Breast epithelium (tissue), 3 donors: ENCODE results near the gene CAMTA1.

ENCODE experiments used
- POLR2A ChIP-seq: fragments of 450-650 bp; IDR thresholded peaks from one replicate; pipeline ENCODE4 v1.6.1; 2016; ENCODE audit warnings: antibody characterized with exemption, mild to moderate bottlenecking, moderate library complexity
- TF ChIP-seq, protein P1 (sequence below), 3 donors: fragments of 450-650 bp; IDR thresholded peaks; one replicate each; pipeline ENCODE4 v1.5.1; 2016 to 2017; ENCODE audit warnings: antibody characterized with exemption in 3 of 3, mild to moderate bottlenecking in 3 of 3, moderate library complexity in 3 of 3

DNA sequence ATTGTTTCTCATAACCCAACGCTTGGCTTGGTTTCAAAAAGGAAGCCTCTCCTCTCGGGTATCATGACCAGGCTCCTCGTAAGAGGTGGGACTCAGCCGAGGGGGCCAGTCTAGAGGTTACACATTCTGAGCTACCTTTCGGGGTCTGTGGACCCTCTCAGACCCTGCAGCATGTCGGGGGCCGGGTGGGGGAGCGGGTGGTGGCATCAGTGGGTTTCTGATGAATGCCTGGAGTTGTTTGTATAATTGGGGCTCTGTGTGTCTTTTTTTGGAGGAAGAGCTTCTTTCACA, 229.3 kb downstream of the CAMTA1 start:
- TF ChIP-seq, protein P1, sequence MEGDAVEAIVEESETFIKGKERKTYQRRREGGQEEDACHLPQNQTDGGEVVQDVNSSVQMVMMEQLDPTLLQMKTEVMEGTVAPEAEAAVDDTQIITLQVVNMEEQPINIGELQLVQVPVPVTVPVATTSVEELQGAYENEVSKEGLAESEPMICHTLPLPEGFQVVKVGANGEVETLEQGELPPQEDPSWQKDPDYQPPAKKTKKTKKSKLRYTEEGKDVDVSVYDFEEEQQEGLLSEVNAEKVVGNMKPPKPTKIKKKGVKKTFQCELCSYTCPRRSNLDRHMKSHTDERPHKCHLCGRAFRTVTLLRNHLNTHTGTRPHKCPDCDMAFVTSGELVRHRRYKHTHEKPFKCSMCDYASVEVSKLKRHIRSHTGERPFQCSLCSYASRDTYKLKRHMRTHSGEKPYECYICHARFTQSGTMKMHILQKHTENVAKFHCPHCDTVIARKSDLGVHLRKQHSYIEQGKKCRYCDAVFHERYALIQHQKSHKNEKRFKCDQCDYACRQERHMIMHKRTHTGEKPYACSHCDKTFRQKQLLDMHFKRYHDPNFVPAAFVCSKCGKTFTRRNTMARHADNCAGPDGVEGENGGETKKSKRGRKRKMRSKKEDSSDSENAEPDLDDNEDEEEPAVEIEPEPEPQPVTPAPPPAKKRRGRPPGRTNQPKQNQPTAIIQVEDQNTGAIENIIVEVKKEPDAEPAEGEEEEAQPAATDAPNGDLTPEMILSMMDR (IDR thresholded peaks at IDR 0.05): no peak
- TF ChIP-seq POLR2A: no peak
